Right lobe of liver (tissue), 6 donors: ENCODE measurements around the gene CD7. TPM values are rescaled to one million over a fixed set of nuclear protein-coding genes. Genes with fewer than 3 reads are reported as not detected.
A peak's percentile ranks its signal among the peaks of the same experiment; 100 is the strongest.

Experiments
- ATAC-seq, 4 donors: fragments of 200-7000 bp; cut with Tn5 transposase; one replicate each; pipeline ENCODE4 v1.9.1; 2020; ENCODE audit warnings: mild to moderate bottlenecking in 4 of 4, moderate library complexity in 4 of 4
- DNase-seq, 3 donors: peaks; one replicate each; pipeline ENCODE4 v3.0.0-alpha.2; 2020
- H3K27ac ChIP-seq, 3 donors: fragments of 200-600 bp; one replicate each; pipeline ENCODE4 v1.8.0; 2022
- H3K27me3 ChIP-seq, 2 donors: fragments of 200-600 bp; one replicate each; pipeline ENCODE4 v1.8.0; 2022
- H3K36me3 ChIP-seq, 4 donors: fragments of 200-600 bp; sonication (generic) in 1 of 4; one replicate each; pipeline versions ENCODE4 v1.5.1 to v1.8.0; 2017 to 2022; ENCODE audit warnings: control low read depth in 1 of 4
- H3K4me1 ChIP-seq, 4 donors: fragments of 200-600 bp; sonication (generic) in 1 of 4; one replicate each; pipeline versions ENCODE4 v1.5.1 to v1.8.0; 2017 to 2022; ENCODE audit warnings: control low read depth in 1 of 4
- H3K4me3 ChIP-seq, 3 donors: fragments of 200-600 bp; one replicate each; pipeline ENCODE4 v1.8.0; 2022
- H3K9me3 ChIP-seq, 4 donors: fragments of 200-600 bp; sonication (generic) in 1 of 4; one replicate each; pipeline versions ENCODE4 v1.5.1 to v1.8.0; 2017 to 2022; ENCODE audit warnings: control low read depth in 1 of 4
- CTCF ChIP-seq, 4 donors: fragments of 200-600 bp in 3 of 4; fragments of 450-650 bp in 1 of 4; IDR thresholded peaks; one replicate each; pipeline versions ENCODE4 v1.5.1 to v1.8.0; 2016 to 2022; ENCODE audit warnings: antibody characterized with exemption in 4 of 4, mild to moderate bottlenecking in 2 of 4
- POLR2A ChIP-seq: fragments of 450-650 bp; IDR thresholded peaks from one replicate; pipeline ENCODE4 v1.6.1; 2017; ENCODE audit warnings: antibody characterized with exemption, mild to moderate bottlenecking
- WGBS: methylation state at CpG from one replicate; pipeline ENCODE4 v1.1.6; 2018; ENCODE audit warnings: low coverage, low lambda C conversion rate; ENCODE audit not compliant: insufficient coverage; ENCODE audit errors: missing lambda C conversion rate; 5-methylcytosine and 5-hydroxymethylcytosine counted together
- intact Hi-C, 2 donors: fragments of 100-400 bp; cut with DNase I; formaldehyde crosslinking; loops; one replicate each; pipeline versions ENCODE4 v1.11.2 to v1.14.1; 2022
- total RNA-seq, 6 experiments: library from RNA; depleted of rRNA in 2 of 6; stranded (reverse); fragments of >200 nt in 2 of 6; fragmentation: NEBNext Ultra II Directional in 3 of 6; extraction: Animal tissue kit (Norgen Biotek cat#: 25700) in 3 of 6; gene quantifications; one replicate each; pipeline versions ENCODE4 v1.1.0 to v1.2.4, GENCODE V29; 2016 to 2023
- donor health status: DM: no; HTN: yes; CAD: no.
- donor health status: DM: no; HTN: no; CAD: no.
- donor health status: DM: no; HTN: no; CAD: no.
- donor health status: DM: no; HTN: yes; CAD: no.
- donor health status: DM: no; HTN: yes; CAD: no.

Gene CD7
- total RNA-seq, 6 experiments from 2014 or later, result 0.31 to 3.2 (median 1.3) TPM

- intact Hi-C loops, result loop anchor here in 1 of 2 donors (5.0 kb wide), 1 partner anchor 82 kb away; no protein-coding TSS in a partner anchor
- Histone ChIP-seq H3K36me3 (no peaks in the 10 kb centered on the region), H3K27ac (no peak overlapping the region), H3K27me3 (no peaks in the 10 kb centered on the region), H3K9me3 (no peaks in the 10 kb centered on the region), H3K4me3 (no peak overlapping the region), H3K4me1 (no peaks in the 10 kb centered on the region)
- peak in 1 of 3 donors; percentile 14 for DNase-seq
- TF ChIP-seq CTCF (IDR thresholded peaks at IDR 0.05), result no peak
- no peak for TF ChIP-seq POLR2A
- no peak for ATAC-seq
- 94% methylated on average over 63 of the region's 76 CpGs for WGBS
Observed at GRCh38 chr17:82318772-82319606, 1.6 kb upstream of the CD7 start.

- no peak for ATAC-seq
- H3K9me3 ChIP-seq, result no peaks in the 10 kb centered on the region
- H3K27me3 ChIP-seq, result no peaks in the 10 kb centered on the region
Observed at GRCh38 chr17:82318169-82318498, 726 bp upstream of the CD7 start.

GRCh38 chr17:82316651-82317393 is 586 bp downstream of the CD7 start:
- H3K27me3 ChIP-seq, result no peaks in the 10 kb centered on the region
- 57% methylated on average over 8 of the region's 29 CpGs for WGBS

More at GRCh38 chr17:82318169-82318498, 726 bp upstream of the CD7 start:
- H3K36me3 ChIP-seq, result no peaks in the 10 kb centered on the region
- intact Hi-C loops, result loop anchor here in 1 of 2 donors (5.0 kb wide), 1 partner anchor 81 kb away; no protein-coding TSS in a partner anchor
- H3K4me1 ChIP-seq, result no peaks in the 10 kb centered on the region
- no peak overlapping the region for H3K27ac ChIP-seq
- WGBS, result 97% methylated on average over 14 of the region's 20 CpGs
- no peak overlapping the region for H3K4me3 ChIP-seq
- DNase-seq, result no peak
- TF ChIP-seq POLR2A, result no peak
- TF ChIP-seq CTCF (IDR thresholded peaks at IDR 0.05), result no peak

More at GRCh38 chr17:82316651-82317393, 586 bp downstream of the CD7 start:
- Histone ChIP-seq H3K9me3 (no peaks in the 10 kb centered on the region), H3K27ac (no peak overlapping the region), H3K4me3 (peak overlapping the region in 1 of 3 donors; percentile 24), H3K4me1 (no peaks in the 10 kb centered on the region), H3K36me3 (no peaks in the 10 kb centered on the region)
- intact Hi-C loops, result loop anchor here in 1 of 2 donors (5.0 kb wide), 1 partner anchor 80 kb away; no protein-coding TSS in a partner anchor
- ATAC-seq (no peak), DNase-seq (no peak)
- TF ChIP-seq POLR2A, result no peak
- TF ChIP-seq CTCF (IDR thresholded peaks at IDR 0.05), result no peak
